HepG2 (cell line): ENCODE data around the gene ZNF683. TPM values are rescaled to one million over a fixed set of nuclear protein-coding genes. Genes with fewer than 3 reads are reported as not detected.
A peak's percentile ranks its signal among the peaks of the same experiment; 100 is the strongest.

Experiments
- CAMTA2 ChIP-seq: sonication (generic); formaldehyde crosslinking; IDR thresholded peaks from 2 replicates; pipeline ENCODE4 v1.4.0; 2020; ENCODE audit warnings: mild to moderate bottlenecking, missing genetic modification reagents, borderline replicate concordance
- HNF4A ChIP-seq: sonication (generic); formaldehyde crosslinking; IDR thresholded peaks from 2 replicates; pipeline ENCODE4 v1.4.0; 2020; ENCODE audit warnings: missing genetic modification reagents
- KLF11 ChIP-seq: IDR thresholded peaks from 2 replicates; pipeline ENCODE4 v1.6.1; 2016; ENCODE audit warnings: missing compliant biosample characterization
- MED13 ChIP-seq: sonication (generic); formaldehyde crosslinking; IDR thresholded peaks from 2 replicates; pipeline ENCODE4 v1.5.0; 2020; ENCODE audit warnings: missing genetic modification reagents
- MLX ChIP-seq: IDR thresholded peaks from 2 replicates; pipeline ENCODE4 v1.6.1; 2016
- MTA1 ChIP-seq: sonication (generic); formaldehyde crosslinking; IDR thresholded peaks from 2 replicates; pipeline ENCODE4 v1.4.0; 2020; ENCODE audit warnings: missing genetic modification reagents, mild to moderate bottlenecking, borderline replicate concordance
- RARG ChIP-seq: sonication (generic); formaldehyde crosslinking; IDR thresholded peaks from 2 replicates; pipeline ENCODE4 v1.4.0; 2020; ENCODE audit warnings: low read depth, mild to moderate bottlenecking, missing genetic modification reagents
- RCOR2 ChIP-seq: IDR thresholded peaks from 2 replicates; pipeline ENCODE4 v1.6.1; 2016; ENCODE audit warnings: missing biosample characterization, missing genetic modification reagents
- SRSF1 ChIP-seq: fragments of 200-400 bp; formaldehyde crosslinking; optimal IDR thresholded peaks from 2 replicates; pipeline ENCODE3; 2017; ENCODE audit warnings: mild to moderate bottlenecking, low read depth, low read length, moderate library complexity
- SSRP1 ChIP-seq: IDR thresholded peaks from 2 replicates; pipeline ENCODE4 v1.6.1; 2016; ENCODE audit warnings: control low read depth
- ZBTB49 ChIP-seq: sonication (generic); formaldehyde crosslinking; IDR thresholded peaks from 2 replicates; pipeline ENCODE4 v1.4.0; 2020; ENCODE audit warnings: missing genetic modification reagents, borderline replicate concordance
- ZBTB7A ChIP-seq: sonication (generic); formaldehyde crosslinking; IDR thresholded peaks from 2 replicates; pipeline ENCODE4 v1.8.0; 2022; ENCODE audit warnings: mild to moderate bottlenecking, missing genetic modification reagents
- ZFP36 ChIP-seq: fragments of 150-350 bp; IDR thresholded peaks from 2 replicates; pipeline ENCODE4 v1.6.1; 2018; ENCODE audit warnings: borderline replicate concordance, low read length, low read depth; ENCODE audit not compliant: partially characterized antibody
- ZNF138 ChIP-seq: sonication (generic); formaldehyde crosslinking; IDR thresholded peaks from 2 replicates; pipeline ENCODE4 v1.5.0; 2020; ENCODE audit warnings: mild to moderate bottlenecking, low read depth, missing genetic modification reagents
- ZNF34 ChIP-seq: sonication (generic); formaldehyde crosslinking; IDR thresholded peaks from 2 replicates; pipeline ENCODE4 v1.4.0; 2020; ENCODE audit warnings: mild to moderate bottlenecking, missing genetic modification reagents, borderline replicate concordance
- ZNF609 ChIP-seq: sonication (generic); formaldehyde crosslinking; IDR thresholded peaks from 2 replicates; pipeline ENCODE4 v1.4.0; 2020; ENCODE audit warnings: mild to moderate bottlenecking, missing genetic modification reagents, borderline replicate concordance
- ZNF614 ChIP-seq: IDR thresholded peaks from 2 replicates; pipeline ENCODE4 v1.6.1; 2018; ENCODE audit warnings: missing biosample characterization, missing genetic modification reagents, inconsistent platforms, borderline replicate concordance
- ZNF7 ChIP-seq: IDR thresholded peaks from 2 replicates; pipeline ENCODE4 v1.6.1; 2016; ENCODE audit warnings: missing biosample characterization, missing genetic modification reagents
- ZNF703 ChIP-seq: sonication (generic); formaldehyde crosslinking; IDR thresholded peaks from 2 replicates; pipeline ENCODE4 v1.5.1; 2020; ENCODE audit warnings: missing genetic modification reagents, mild to moderate bottlenecking, moderate library complexity, borderline replicate concordance
- polyA plus RNA-seq, 8 experiments: library from polyadenylated mRNA; depleted of rRNA in 3 of 8; stranded (reverse) in 7 of 8; unstranded in 1 of 8; fragments of >200 nt; fragmentation: Illumina TruSeq in 4 of 8; extraction: Trizol in 4 of 8; gene quantifications; 2 replicates each; pipeline versions ENCODE4 v1.2.1 to v1.2.3, GENCODE V29; 2011 to 2016; ENCODE audit warnings: low read depth in 4 of 8, missing spikeins in 1 of 8, mixed read lengths in 1 of 8; ENCODE audit not compliant: insufficient read depth in 1 of 8
- total RNA-seq, 5 experiments: library from RNA; depleted of rRNA; stranded (reverse); fragments of >200 nt; fragmentation: Illumina TruSeq; extraction: Trizol; gene quantifications; 2 replicates each; pipeline ENCODE4 v1.2.3, GENCODE V29; 2016; ENCODE audit warnings: low read depth in 1 of 5
- TF ChIP-seq, protein P1 (sequence below): sonication (generic); formaldehyde crosslinking; IDR thresholded peaks from 2 replicates; pipeline ENCODE4 v1.4.0; 2020; ENCODE audit warnings: missing genetic modification reagents; ENCODE audit errors: not compliant biosample characterization

ZNF683 gene
- total and polyA plus RNA-seq, 2 of the 13 experiments (the other 11 are each of a cell fraction or from before 2014, with no cell fraction given): not detected

GRCh38 chr1:26358411-26359384 is 13.9 kb downstream of the ZNF683 start (continued):
- TF ChIP-seq ZNF609 (CRISPR knock-in tag) (no peak), ZBTB7A (CRISPR knock-in tag) (no peak), ZNF34 (CRISPR knock-in tag) (no peak), ZBTB49 (no peak), ZFP36 (peak; percentile 38), MTA1 (CRISPR knock-in tag) (no peak), MED13 (no peak), SRSF1 (no peak), CAMTA2 (CRISPR knock-in tag) (no peak), RARG (CRISPR knock-in tag) (no peak), MLX (no peak), ZNF703 (no peak), ZNF614 (0 out of 2 replicates have a peak, but pooled peaks have one; percentile 46), ZNF138 (no peak), HNF4A (CRISPR knock-in tag) (peak; percentile 89), SSRP1 (CRISPR knock-in tag) (0 out of 2 replicates have a peak, but pooled peaks have one; percentile 49), KLF11 (CRISPR knock-in tag) (peak; percentile 35; the same call in 1 of the 2 replicates), ZNF7 (no peak), RCOR2 (CRISPR knock-in tag) (peak; percentile 72)
- TF ChIP-seq, protein P1, sequence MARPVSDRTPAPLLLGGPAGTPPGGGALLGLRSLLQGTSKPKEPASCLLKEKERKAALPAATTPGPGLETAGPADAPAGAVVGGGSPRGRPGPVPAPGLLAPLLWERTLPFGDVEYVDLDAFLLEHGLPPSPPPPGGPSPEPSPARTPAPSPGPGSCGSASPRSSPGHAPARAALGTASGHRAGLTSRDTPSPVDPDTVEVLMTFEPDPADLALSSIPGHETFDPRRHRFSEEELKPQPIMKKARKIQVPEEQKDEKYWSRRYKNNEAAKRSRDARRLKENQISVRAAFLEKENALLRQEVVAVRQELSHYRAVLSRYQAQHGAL (CRISPR knock-in tag): no peak
